H9 (cell line): Measurements from ENCODE around the gene FGFR1OP2. TPM values are rescaled to one million over a fixed set of nuclear protein-coding genes. Genes with fewer than 3 reads are reported as not detected.

Experiments used
- DNase-seq: peaks from one replicate; pipeline ENCODE4 v3.0.0-alpha.2; 2017
- H2AFZ ChIP-seq: one replicate; pipeline ENCODE4 v1.6.1; 2013; ENCODE audit warnings: mild to moderate bottlenecking, low read length, control low read depth, moderate library complexity
- H2AK5ac ChIP-seq: 2 replicates; pipeline ENCODE4 v1.6.1; 2013; ENCODE audit warnings: low read length, control low read depth, mixed read lengths; ENCODE audit not compliant: insufficient read length
- H2BK120ac ChIP-seq: one replicate; pipeline ENCODE4 v1.6.1; 2013; ENCODE audit warnings: low read depth, mild to moderate bottlenecking, low read length, control low read depth, inconsistent platforms; ENCODE audit not compliant: poor library complexity, severe bottlenecking
- H2BK12ac ChIP-seq: 2 replicates; pipeline ENCODE4 v1.6.1; 2013; ENCODE audit warnings: low read length, control low read depth, mixed read lengths, low read depth; ENCODE audit not compliant: insufficient read length
- H2BK15ac ChIP-seq: 2 replicates; pipeline ENCODE4 v1.6.1; 2013; ENCODE audit warnings: low read depth, low read length, control low read depth
- H2BK20ac ChIP-seq: one replicate; pipeline ENCODE4 v1.6.1; 2013; ENCODE audit warnings: low read depth, mild to moderate bottlenecking, low read length, control low read depth, inconsistent platforms; ENCODE audit not compliant: poor library complexity, severe bottlenecking
- H2BK5ac ChIP-seq: 2 replicates; pipeline ENCODE4 v1.6.1; 2013; ENCODE audit warnings: low read length, control low read depth, mixed read lengths; ENCODE audit not compliant: insufficient read length
- H3K14ac ChIP-seq: 2 replicates; pipeline ENCODE4 v1.6.1; 2013; ENCODE audit warnings: low read length, control low read depth; ENCODE audit not compliant: insufficient read depth
- H3K18ac ChIP-seq: 2 replicates; pipeline ENCODE4 v1.6.1; 2013; ENCODE audit warnings: low read depth, mild to moderate bottlenecking, mixed read lengths, low read length, control low read depth; ENCODE audit not compliant: insufficient read length
- H3K23ac ChIP-seq: 2 replicates; pipeline ENCODE4 v1.6.1; 2013; ENCODE audit warnings: low read length, control low read depth, mixed read lengths, low read depth; ENCODE audit not compliant: insufficient read length
- H3K23me2 ChIP-seq: 2 replicates; pipeline ENCODE4 v1.6.1; 2013; ENCODE audit warnings: low read depth, mild to moderate bottlenecking, mixed read lengths, low read length, control low read depth; ENCODE audit not compliant: insufficient read length, poor library complexity, severe bottlenecking
- H3K27ac ChIP-seq: 2 replicates; pipeline ENCODE4 v1.5.1; 2013; ENCODE audit warnings: low read length, control low read depth, mixed read lengths, low read depth; ENCODE audit not compliant: insufficient read length
- H3K27me3 ChIP-seq: 2 replicates; pipeline ENCODE4 v1.6.1; 2013; ENCODE audit warnings: low read length, control low read depth, inconsistent platforms; ENCODE audit not compliant: insufficient read depth
- H3K4ac ChIP-seq: 2 replicates; pipeline ENCODE4 v1.6.1; 2013; ENCODE audit warnings: low read depth, mild to moderate bottlenecking, control low read depth, inconsistent platforms, low read length, moderate library complexity
- H3K4me1 ChIP-seq: 2 replicates; pipeline ENCODE4 v1.6.1; 2013; ENCODE audit warnings: low read length, control low read depth, inconsistent platforms; ENCODE audit not compliant: insufficient read depth
- H3K4me2 ChIP-seq: 2 replicates; pipeline ENCODE4 v1.6.1; 2013; ENCODE audit warnings: low read length, control low read depth, mixed read lengths; ENCODE audit not compliant: insufficient read length, insufficient read depth
- H3K56ac ChIP-seq: 2 replicates; pipeline ENCODE4 v1.6.1; 2013; ENCODE audit warnings: low read depth, mild to moderate bottlenecking, mixed read lengths, low read length, control low read depth; ENCODE audit not compliant: insufficient read length
- H3K79me1 ChIP-seq: 2 replicates; pipeline ENCODE4 v1.6.1; 2013; ENCODE audit warnings: low read depth, mild to moderate bottlenecking, moderate library complexity, low read length, control low read depth, inconsistent platforms; ENCODE audit not compliant: insufficient read depth, poor library complexity, severe bottlenecking
- H3K79me2 ChIP-seq: 2 replicates; pipeline ENCODE4 v1.6.1; 2013; ENCODE audit warnings: low read length, control low read depth, inconsistent platforms; ENCODE audit not compliant: insufficient read depth
- H3K9ac ChIP-seq: 2 replicates; pipeline ENCODE4 v1.6.1; 2013; ENCODE audit warnings: low read length, control low read depth, mixed read lengths; ENCODE audit not compliant: insufficient read length; ENCODE audit errors: extremely low read depth
- H3K9me3 ChIP-seq: one replicate; pipeline ENCODE4 v1.6.1; 2013; ENCODE audit warnings: low read depth, low read length, inconsistent platforms; ENCODE audit not compliant: control insufficient read depth
- H3T11ph ChIP-seq: one replicate; pipeline ENCODE4 v1.6.1; 2013; ENCODE audit warnings: mild to moderate bottlenecking, low read length, control low read depth, inconsistent platforms
- H4K20me1 ChIP-seq: one replicate; pipeline ENCODE4 v1.6.1; 2013; ENCODE audit not compliant: control insufficient read depth, insufficient read length, insufficient read depth
- H4K5ac ChIP-seq: 2 replicates; pipeline ENCODE4 v1.6.1; 2013; ENCODE audit warnings: low read depth, mild to moderate bottlenecking, mixed read lengths, low read length, control low read depth; ENCODE audit not compliant: insufficient read length
- H4K8ac ChIP-seq: replicated peaks from 2 replicates; pipeline ENCODE4 v1.6.1; 2013; ENCODE audit warnings: low read length, control low read depth, mixed read lengths, low read depth; ENCODE audit not compliant: insufficient read length
- H4K91ac ChIP-seq: 2 replicates; pipeline ENCODE4 v1.6.1; 2013; ENCODE audit warnings: low read depth, mild to moderate bottlenecking, moderate library complexity, mixed read lengths, low read length, control low read depth; ENCODE audit not compliant: insufficient read length
- H3K27ac Mint-ChIP-seq, 3 experiments: 2 replicates in 2 of 3; 3 replicates in 1 of 3; pipeline ENCODE4 v1.8.0; 2020 to 2021; ENCODE audit warnings: mixed read lengths in 3 of 3, mild to moderate bottlenecking in 1 of 3, moderate library complexity in 1 of 3
- H3K27me3 Mint-ChIP-seq: 2 replicates; pipeline ENCODE4 v1.8.0; 2021; ENCODE audit warnings: low read depth, mild to moderate bottlenecking, moderate library complexity, mixed read lengths
- H3K36me3 Mint-ChIP-seq, 3 experiments: 2 replicates in 2 of 3; 3 replicates in 1 of 3; pipeline ENCODE4 v1.8.0; 2020 to 2021; ENCODE audit warnings: low read depth in 3 of 3, mixed read lengths in 3 of 3; ENCODE audit not compliant: insufficient read depth in 1 of 3
- H3K4me1 Mint-ChIP-seq, 2 experiments: 2 replicates each; pipeline ENCODE4 v1.8.0; 2020; ENCODE audit warnings: mixed read lengths in 2 of 2
- H3K4me3 Mint-ChIP-seq, 2 experiments: 2 replicates in 1 of 2; 3 replicates in 1 of 2; pipeline ENCODE4 v1.8.0; 2020 to 2021; ENCODE audit warnings: mild to moderate bottlenecking in 2 of 2, mixed read lengths in 2 of 2, moderate library complexity in 1 of 2
- H3K9me3 Mint-ChIP-seq, 2 experiments: 2 replicates in 1 of 2; 3 replicates in 1 of 2; pipeline ENCODE4 v1.8.0; 2020; ENCODE audit warnings: mild to moderate bottlenecking in 2 of 2, mixed read lengths in 2 of 2, moderate library complexity in 1 of 2
- whole genome bisulfite sequencing: extraction: QIAGEN DNeasy Blood & Tissue Kit; methylation state at CpG from one replicate; pipeline ENCODE4 v1.1.7; 2013; ENCODE audit warnings: missing lambda C conversion rate, low lambda C conversion rate, mixed read lengths; ENCODE audit not compliant: insufficient read length; ENCODE audit errors: extremely low coverage; 5-methylcytosine and 5-hydroxymethylcytosine counted together
- total RNA-seq: library from RNA; stranded (reverse); gene quantifications from 2 replicates; pipeline ENCODE4 v1.2.1, GENCODE V29; 2021
- TF ChIP-seq, protein P1 (sequence below): fragments of 200-600 bp; sonication (generic); conservative IDR thresholded peaks from 3 replicates; pipeline ENCODE4 v1.8.0; 2021; ENCODE audit warnings: antibody characterized with exemption, mild to moderate bottlenecking

FGFR1OP2 gene
- total RNA-seq, 1 experiment from 2014 or later, result 30.0 TPM

DNA sequence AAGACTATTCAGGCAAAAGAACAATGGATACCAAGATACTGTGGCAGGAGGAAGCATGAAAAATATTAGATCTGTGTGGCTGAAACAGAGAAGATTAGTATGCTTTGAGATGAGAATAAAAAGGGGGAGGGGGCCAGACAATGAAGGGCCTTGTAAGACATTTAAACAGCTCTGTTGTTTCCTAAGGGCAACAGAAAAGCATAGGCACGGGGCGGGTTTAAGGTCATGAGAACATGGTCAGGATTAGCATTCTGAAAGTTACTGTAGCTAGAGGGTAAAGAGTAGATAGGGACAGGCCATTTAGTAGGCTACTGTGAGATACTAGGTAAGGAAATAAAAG is 19.1 kb upstream of the FGFR1OP2 start:
- H3K36me3 Mint-ChIP-seq, result peaks cover 2 to 52% (median 46%) of the 10 kb centered on the region in 3 experiments; a peak in 5 of 7 replicates
- H4K5ac ChIP-seq, result no peak overlapping the region
- no peak overlapping the region for H2AFZ ChIP-seq
- H2BK120ac ChIP-seq, result no peak overlapping the region
- H3K4me1 ChIP-seq, result no peaks in the 10 kb centered on the region
- H3K14ac ChIP-seq, result no peak overlapping the region
- no peak for DNase-seq
- H3K18ac ChIP-seq, result no peak overlapping the region
- no peak overlapping the region for H2AK5ac ChIP-seq
- H4K91ac ChIP-seq, result no peak overlapping the region
- H3K9ac ChIP-seq, result no peak overlapping the region
- H3K79me1 ChIP-seq, result no peaks in the 10 kb centered on the region
- H3T11ph ChIP-seq, result no peak overlapping the region
- H3K27me3 Mint-ChIP-seq, result no peaks in the 10 kb centered on the region
- H3K4me3 Mint-ChIP-seq, result no peak overlapping the region
- H3K9me3 Mint-ChIP-seq, result no peaks in the 10 kb centered on the region
- TF ChIP-seq, protein P1, sequence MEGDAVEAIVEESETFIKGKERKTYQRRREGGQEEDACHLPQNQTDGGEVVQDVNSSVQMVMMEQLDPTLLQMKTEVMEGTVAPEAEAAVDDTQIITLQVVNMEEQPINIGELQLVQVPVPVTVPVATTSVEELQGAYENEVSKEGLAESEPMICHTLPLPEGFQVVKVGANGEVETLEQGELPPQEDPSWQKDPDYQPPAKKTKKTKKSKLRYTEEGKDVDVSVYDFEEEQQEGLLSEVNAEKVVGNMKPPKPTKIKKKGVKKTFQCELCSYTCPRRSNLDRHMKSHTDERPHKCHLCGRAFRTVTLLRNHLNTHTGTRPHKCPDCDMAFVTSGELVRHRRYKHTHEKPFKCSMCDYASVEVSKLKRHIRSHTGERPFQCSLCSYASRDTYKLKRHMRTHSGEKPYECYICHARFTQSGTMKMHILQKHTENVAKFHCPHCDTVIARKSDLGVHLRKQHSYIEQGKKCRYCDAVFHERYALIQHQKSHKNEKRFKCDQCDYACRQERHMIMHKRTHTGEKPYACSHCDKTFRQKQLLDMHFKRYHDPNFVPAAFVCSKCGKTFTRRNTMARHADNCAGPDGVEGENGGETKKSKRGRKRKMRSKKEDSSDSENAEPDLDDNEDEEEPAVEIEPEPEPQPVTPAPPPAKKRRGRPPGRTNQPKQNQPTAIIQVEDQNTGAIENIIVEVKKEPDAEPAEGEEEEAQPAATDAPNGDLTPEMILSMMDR, result no peak
- WGBS, result no CpG with 5 or more reads among the region's 2 CpGs
- H4K8ac ChIP-seq, result no peak overlapping the region
- H2BK12ac ChIP-seq, result no peak overlapping the region
- H2BK15ac ChIP-seq, result no peak overlapping the region
- H3K4ac ChIP-seq, result no peak overlapping the region
- H3K9me3 ChIP-seq, result no peaks in the 10 kb centered on the region
- H3K27me3 ChIP-seq, result no peaks in the 10 kb centered on the region
- no peak overlapping the region for H2BK20ac ChIP-seq
- H3K23me2 ChIP-seq, result no peaks in the 10 kb centered on the region
- no peaks in the 10 kb centered on the region for H3K79me2 ChIP-seq
- H3K23ac ChIP-seq, result no peak overlapping the region
- no peaks in the 10 kb centered on the region for H4K20me1 ChIP-seq
- no peak overlapping the region for H3K56ac ChIP-seq
- no peak overlapping the region for H3K4me2 ChIP-seq
- no peak overlapping the region for H3K27ac ChIP-seq
- no peak overlapping the region for H2BK5ac ChIP-seq
- H3K4me1 Mint-ChIP-seq, result 0 out of 4 replicates have a peak, but pooled peaks cover 0 to 2% of the 10 kb centered on the region in 2 experiments
- H3K27ac Mint-ChIP-seq, result peak overlapping the region in 1 of 3 experiments; percentile 20; a peak in 2 of 7 replicates
